GM15510 (cell line): ENCODE results near the gene PPP2R5C.

Experiments used
- POLR2A ChIP-seq: IDR thresholded peaks from 3 replicates; pipeline ENCODE4 v1.6.1; 2011; ENCODE audit warnings: borderline replicate concordance; ENCODE audit not compliant: insufficient read length; ENCODE audit errors: extremely low read depth

Gene PPP2R5C

DNA sequence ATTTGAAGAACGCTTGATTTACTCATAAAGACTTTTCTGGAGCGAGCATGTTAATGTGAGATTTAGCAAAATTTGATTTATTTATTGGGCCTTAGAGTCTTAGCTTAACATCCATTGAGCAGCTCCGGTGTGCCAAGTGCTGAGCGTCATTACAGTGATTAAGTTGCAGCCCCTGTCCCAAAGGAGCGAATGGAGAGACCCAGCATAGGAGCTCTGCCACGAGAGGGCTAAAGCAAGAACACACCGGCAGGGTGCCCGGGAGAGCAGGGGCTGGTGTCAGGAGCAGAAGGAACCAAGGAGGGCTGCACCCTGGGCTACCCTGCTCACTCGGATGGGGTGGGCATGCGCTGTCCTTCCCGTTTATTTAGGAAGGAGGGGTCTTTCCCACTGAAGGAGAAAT, 50.6 kb downstream of the PPP2R5C start:
- no peak for TF ChIP-seq POLR2A

DNA sequence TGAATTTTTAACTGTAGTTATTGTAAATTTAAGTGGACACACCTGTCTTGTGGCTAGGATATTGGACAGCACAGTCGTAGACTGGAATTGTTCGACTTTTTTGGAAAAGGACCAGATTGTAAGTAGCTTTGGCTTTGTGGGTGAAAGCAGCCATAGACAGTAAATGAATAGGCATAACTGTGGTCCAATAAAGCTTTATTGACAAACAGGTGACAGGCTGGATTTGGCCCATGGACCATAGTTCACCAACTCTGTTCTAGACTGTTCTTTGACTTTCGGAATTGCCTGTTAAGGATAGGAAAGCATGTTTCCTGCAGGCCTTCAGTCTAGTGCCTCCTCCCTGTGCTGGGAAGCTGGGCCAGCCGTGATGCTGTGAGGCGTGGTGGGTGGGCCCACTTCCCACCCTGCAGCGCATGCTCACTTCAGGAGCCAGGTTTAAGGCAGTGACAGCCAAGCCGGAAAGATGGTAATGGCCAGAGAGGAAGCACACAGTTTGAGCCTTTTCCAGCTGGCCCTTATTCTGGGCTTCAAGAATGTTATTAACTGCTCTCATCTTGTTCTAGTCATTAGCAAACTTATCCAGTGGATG, 51.8 kb downstream of the PPP2R5C start:
- no peak for TF ChIP-seq POLR2A

GRCh38 chr14:101813833-101814232, 52.3 kb downstream of the PPP2R5C start:
- TF ChIP-seq POLR2A, result no peak

- no peak for TF ChIP-seq POLR2A
Observed at GRCh38 chr14:101814934-101815333, 53.4 kb downstream of the PPP2R5C start.

DNA sequence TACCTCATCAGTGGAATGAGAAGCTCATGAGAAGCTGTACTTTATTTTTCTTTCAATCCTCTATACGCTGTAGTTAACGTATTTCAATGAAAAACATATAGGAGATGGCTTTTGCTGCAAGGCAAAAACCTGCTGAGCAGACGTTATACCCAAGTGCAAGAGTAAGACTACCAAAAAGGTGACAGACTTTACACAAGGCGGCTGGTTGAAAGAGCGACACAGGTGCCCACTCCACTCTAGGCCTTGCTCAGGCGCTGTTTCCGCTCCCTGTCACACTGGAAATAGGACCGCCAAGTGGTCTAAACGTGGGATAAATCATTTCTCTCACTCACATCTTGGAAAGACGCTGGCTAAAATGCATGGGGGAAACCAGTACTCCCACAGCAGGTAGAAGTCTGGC, 54.5 kb downstream of the PPP2R5C start:
- no peak for TF ChIP-seq POLR2A

DNA sequence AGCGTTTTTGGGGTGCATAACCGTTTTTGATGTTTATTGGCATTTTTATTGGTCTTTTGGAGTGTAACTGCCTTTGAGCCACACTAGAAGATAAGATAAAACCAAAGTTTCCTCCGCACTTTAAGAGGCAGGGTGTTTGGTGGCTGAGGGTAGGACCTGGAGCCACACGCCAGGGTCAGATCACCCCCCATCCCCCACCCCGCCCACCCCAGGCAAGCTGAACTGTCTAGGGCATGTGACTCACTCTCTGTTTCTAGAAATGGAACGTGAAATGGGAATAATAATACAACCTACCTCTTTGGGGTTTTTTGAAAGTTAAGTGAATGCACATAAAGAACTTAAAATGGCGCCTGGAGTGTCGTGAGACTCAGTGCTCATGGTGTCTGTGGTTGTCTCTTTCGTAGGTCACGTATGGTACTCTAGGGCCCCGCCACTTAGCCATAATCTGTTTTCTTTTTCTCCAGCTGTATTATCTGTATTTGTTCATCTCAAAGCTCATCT, 56.0 kb downstream of the PPP2R5C start:
- no peak for TF ChIP-seq POLR2A

GRCh38 chr14:101819251-101819990, 57.9 kb downstream of the PPP2R5C start:
- TF ChIP-seq POLR2A, result no peak

DNA sequence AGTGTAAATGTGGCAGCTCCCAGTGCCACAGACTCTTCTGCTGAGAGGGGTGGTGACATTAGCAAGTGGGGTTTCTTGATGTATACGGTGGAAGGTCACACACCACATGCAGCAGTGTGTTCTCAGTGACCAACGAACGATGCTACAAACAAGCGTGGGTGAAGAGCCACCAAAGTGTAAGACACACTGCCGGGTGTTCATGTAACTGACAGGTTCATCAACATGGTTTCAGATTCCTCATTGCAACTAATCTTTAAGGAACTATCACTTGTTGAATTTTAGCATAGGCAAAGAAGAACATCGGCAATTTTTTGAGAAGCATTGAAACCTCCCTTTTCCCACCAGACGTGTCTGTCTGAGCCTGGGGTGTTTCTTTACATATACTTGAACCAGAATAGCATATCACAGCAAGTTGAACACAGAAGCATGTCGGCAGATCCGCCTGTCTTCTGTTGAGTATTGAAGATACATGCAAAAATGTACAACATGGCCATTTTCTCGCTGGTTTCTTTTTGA, 58.8 kb downstream of the PPP2R5C start:
- TF ChIP-seq POLR2A, result no peak

DNA sequence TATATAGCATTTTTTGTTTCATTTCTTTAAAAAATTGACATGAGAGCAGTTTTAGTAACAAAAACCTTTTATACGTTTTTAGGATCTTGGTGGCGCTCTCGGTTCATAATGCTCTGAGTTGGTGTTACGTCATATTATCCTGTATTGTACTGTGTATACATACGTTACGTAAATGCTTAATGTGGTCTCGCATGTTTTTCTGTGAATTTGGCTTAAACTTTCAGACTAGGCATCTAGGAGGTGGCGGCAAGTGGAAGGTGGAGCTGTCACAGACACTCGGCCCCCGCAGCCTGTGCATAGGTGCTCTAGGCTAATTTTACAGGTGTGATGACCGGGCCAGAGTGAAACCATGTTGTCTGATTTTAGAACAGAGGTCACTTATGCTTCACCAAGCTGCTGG, 60.0 kb downstream of the PPP2R5C start:
- TF ChIP-seq POLR2A, result no peak

- no peak for TF ChIP-seq POLR2A
Observed at GRCh38 chr14:101823066-101823465, 61.6 kb downstream of the PPP2R5C start.

GRCh38 chr14:101823511-101824120, 62.1 kb downstream of the PPP2R5C start:
- TF ChIP-seq POLR2A, result peak; percentile 22

- TF ChIP-seq POLR2A, result no peak
Observed at GRCh38 chr14:101824339-101824727, 62.8 kb downstream of the PPP2R5C start.

- no peak for TF ChIP-seq POLR2A
Observed at GRCh38 chr14:101825797-101826196, 64.3 kb downstream of the PPP2R5C start.

GRCh38 chr14:101826351-101826750, 64.8 kb downstream of the PPP2R5C start:
- TF ChIP-seq POLR2A, result no peak

DNA sequence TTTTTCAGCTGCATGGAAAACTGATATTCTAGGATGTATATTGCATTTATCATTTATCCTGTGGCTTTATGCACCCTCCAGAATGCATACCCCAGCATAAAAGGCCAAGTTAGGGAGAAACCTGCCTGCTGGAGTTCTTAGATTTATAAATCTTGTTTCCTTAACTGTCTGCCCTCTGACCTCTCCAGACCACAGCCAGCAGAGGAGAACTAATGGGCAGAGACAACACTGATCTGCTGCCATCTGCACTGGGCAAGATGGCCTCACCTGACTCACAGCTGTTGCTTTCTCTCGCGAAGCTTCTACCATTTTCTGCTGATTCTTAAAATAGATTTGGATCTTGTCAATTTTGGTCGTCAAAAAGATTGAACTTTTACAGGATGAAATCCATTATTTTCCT, 65.8 kb downstream of the PPP2R5C start:
- no peak for TF ChIP-seq POLR2A
